ENCODE results near the gene INVS. TPM values are rescaled to one million over a fixed set of nuclear protein-coding genes. Genes with fewer than 3 reads are reported as not detected.

INVS gene
- total RNA-seq, 1 donor from 2014 or later, result 34.0 TPM

DNA sequence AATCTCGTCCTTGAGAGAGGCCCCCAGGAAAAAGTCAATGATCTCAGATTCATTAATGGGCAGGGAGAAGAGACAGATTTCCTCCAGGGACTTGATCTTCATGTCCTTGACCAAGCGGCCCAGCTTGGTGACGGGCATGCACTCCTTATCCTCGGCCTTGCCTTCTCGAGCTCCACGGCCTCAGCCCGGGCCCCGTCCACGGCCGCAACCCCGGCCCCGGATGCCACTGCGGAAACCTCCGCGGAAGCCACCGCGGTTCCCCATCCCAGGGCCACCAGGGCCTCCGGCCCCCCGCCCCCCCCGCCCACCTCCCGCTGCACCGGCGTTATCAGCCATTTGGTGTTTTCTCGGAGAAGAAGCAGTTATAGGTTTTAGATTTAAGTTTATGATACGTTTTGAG is 18.3 kb downstream of the INVS start:
- Mint-ChIP-seq H3K27me3 (no peaks in the 10 kb centered on the region), H3K36me3 (ENCODE audit: low read depth) (peaks cover 30% of the 10 kb centered on the region), H3K4me3 (no peak overlapping the region), H3K9me3 (no peaks in the 10 kb centered on the region), H3K4me1 (no peaks in the 10 kb centered on the region), H3K27ac (no peak overlapping the region)
- ATAC-seq (ENCODE audit: low read depth), result no peak
- no peak for DNase-seq
- ChIA-PET CTCF (no interaction called here), POLR2A (no interaction called here)
- TF ChIP-seq, protein P1, sequence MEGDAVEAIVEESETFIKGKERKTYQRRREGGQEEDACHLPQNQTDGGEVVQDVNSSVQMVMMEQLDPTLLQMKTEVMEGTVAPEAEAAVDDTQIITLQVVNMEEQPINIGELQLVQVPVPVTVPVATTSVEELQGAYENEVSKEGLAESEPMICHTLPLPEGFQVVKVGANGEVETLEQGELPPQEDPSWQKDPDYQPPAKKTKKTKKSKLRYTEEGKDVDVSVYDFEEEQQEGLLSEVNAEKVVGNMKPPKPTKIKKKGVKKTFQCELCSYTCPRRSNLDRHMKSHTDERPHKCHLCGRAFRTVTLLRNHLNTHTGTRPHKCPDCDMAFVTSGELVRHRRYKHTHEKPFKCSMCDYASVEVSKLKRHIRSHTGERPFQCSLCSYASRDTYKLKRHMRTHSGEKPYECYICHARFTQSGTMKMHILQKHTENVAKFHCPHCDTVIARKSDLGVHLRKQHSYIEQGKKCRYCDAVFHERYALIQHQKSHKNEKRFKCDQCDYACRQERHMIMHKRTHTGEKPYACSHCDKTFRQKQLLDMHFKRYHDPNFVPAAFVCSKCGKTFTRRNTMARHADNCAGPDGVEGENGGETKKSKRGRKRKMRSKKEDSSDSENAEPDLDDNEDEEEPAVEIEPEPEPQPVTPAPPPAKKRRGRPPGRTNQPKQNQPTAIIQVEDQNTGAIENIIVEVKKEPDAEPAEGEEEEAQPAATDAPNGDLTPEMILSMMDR (IDR thresholded peaks at IDR 0.05), result no peak
- intact Hi-C loops (cut with micrococcal nuclease), result loop anchor here (5.0 kb wide), 1 partner anchor 190 kb away; no protein-coding TSS in a partner anchor

DNA sequence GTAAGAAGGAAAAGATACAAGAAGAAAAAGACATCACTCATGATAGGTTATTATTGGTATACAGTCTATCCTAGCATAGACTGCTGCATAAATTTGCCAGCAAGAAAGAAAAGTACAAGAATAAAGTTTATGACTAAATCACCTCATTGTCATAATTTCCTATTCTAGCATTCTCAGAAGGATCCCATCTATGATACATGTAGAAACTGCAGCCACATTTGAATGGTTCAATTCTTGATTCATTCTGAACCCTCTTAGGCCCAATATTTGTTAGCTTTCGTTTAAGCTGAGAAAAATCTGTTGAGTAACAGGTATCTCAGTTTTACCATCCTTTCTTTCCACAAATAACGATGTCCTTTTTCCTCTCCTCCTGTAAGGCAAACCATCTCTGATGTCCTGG is 21.2 kb downstream of the INVS start:
- no peak for ATAC-seq (ENCODE audit: low read depth)
- H3K36me3 Mint-ChIP-seq (ENCODE audit: low read depth), result peaks cover 18% of the 10 kb centered on the region
- no peaks in the 10 kb centered on the region for H3K4me1 Mint-ChIP-seq
- TF ChIP-seq, protein P1 (IDR thresholded peaks at IDR 0.05), result no peak
- H3K27ac Mint-ChIP-seq, result no peak overlapping the region
- intact Hi-C loops (cut with micrococcal nuclease), result no loop called here
- ChIA-PET CTCF (no interaction called here), POLR2A (no interaction called here)
- H3K27me3 Mint-ChIP-seq, result no peaks in the 10 kb centered on the region
- DNase-seq, result no peak
- no peaks in the 10 kb centered on the region for H3K9me3 Mint-ChIP-seq
- no peak overlapping the region for H3K4me3 Mint-ChIP-seq

DNA sequence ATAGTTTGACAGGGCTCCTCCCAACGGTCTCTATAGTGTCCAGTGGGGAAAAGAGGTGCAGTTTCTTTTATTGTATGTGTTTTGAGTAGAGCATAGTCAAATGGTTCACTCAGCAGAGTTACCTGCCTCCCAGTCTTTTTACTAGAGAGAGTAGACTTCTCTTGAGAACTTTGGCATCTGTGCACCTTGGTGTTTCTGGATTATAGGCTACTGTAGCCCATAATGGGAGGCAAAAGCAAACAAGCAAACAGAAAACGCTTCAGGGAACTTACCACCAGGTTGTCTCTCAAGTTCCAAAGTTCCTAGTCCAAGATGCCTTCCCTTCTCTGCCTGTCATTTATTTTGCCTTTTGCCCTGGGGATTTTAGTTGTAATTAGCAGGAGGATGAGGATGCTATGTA is 26.2 kb downstream of the INVS start:
- CTCF ChIA-PET, result no interaction called here
- no peaks in the 10 kb centered on the region for H3K4me1 Mint-ChIP-seq
- H3K9me3 Mint-ChIP-seq, result no peaks in the 10 kb centered on the region
- peaks cover 29% of the 10 kb centered on the region for H3K36me3 Mint-ChIP-seq (ENCODE audit: low read depth)
- TF ChIP-seq, protein P1 (IDR thresholded peaks at IDR 0.05), result no peak
- no peaks in the 10 kb centered on the region for H3K27me3 Mint-ChIP-seq
- ATAC-seq (ENCODE audit: low read depth), result no peak
- POLR2A ChIA-PET, result no interaction called here
- intact Hi-C loops (cut with micrococcal nuclease), result no loop called here
- no peak for DNase-seq
- no peak overlapping the region for H3K27ac Mint-ChIP-seq
- H3K4me3 Mint-ChIP-seq, result no peak overlapping the region

DNA sequence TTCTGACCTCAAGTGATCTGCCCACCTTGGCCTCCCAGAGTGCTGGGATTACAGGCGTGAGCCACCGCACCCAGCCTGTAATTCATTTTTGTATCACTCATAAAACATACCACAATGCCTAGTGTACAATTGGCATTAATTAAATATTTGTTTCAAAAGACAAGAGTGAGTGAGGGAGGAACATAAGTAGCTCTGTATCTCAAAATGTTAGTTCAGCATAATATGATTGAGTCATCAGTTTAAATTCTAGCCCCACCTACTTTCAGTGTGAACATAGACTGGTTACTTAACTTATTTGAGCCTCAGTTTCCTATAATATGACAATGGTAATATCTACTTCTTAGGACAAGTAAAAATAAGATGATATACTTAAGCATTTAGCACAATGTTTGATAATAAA is 26.9 kb downstream of the INVS start:
- intact Hi-C loops (cut with micrococcal nuclease), result no loop called here
- H3K4me3 Mint-ChIP-seq, result no peak overlapping the region
- H3K27ac Mint-ChIP-seq, result no peak overlapping the region
- H3K9me3 Mint-ChIP-seq, result no peaks in the 10 kb centered on the region
- no peaks in the 10 kb centered on the region for H3K4me1 Mint-ChIP-seq
- CTCF ChIA-PET, result no interaction called here
- peaks cover 31% of the 10 kb centered on the region for H3K36me3 Mint-ChIP-seq (ENCODE audit: low read depth)
- POLR2A ChIA-PET, result no interaction called here
- TF ChIP-seq, protein P1 (IDR thresholded peaks at IDR 0.05), result no peak
- no peak for ATAC-seq (ENCODE audit: low read depth)
- H3K27me3 Mint-ChIP-seq, result no peaks in the 10 kb centered on the region
- DNase-seq, result no peak

DNA sequence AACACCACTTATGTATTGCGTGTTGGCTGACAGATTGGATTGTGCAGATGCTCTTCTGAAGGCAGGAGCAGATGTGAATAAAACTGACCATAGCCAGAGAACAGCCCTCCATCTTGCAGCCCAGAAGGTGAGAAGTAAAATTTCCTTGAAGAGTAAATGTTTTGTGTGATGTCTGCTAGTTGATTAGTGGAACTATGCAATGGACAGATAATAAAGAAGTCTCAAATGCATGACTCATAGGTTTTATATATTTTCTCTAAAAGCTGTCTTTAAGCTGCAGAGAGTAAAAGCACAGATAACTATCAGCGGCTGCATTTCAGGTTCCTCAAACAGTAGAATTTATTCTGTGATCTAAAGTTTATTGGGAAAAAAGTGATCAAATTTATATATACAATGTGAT is 27.4 kb downstream of the INVS start:
- no peak for ATAC-seq (ENCODE audit: low read depth)
- Mint-ChIP-seq H3K9me3 (no peaks in the 10 kb centered on the region), H3K36me3 (ENCODE audit: low read depth) (peaks cover 30% of the 10 kb centered on the region), H3K27me3 (no peaks in the 10 kb centered on the region), H3K4me1 (no peaks in the 10 kb centered on the region), H3K27ac (no peak overlapping the region), H3K4me3 (no peak overlapping the region)
- CTCF ChIA-PET, result no interaction called here
- POLR2A ChIA-PET, result no interaction called here
- intact Hi-C loops (cut with micrococcal nuclease), result no loop called here
- DNase-seq, result no peak
- TF ChIP-seq, protein P1 (IDR thresholded peaks at IDR 0.05), result no peak
